ENCODE measurements around the gene SLC5A10.
"Not testable (repeated sequence)": the region's sequence is repeated elsewhere in the genome, so short reads cannot be mapped to it uniquely, and the experiment has no call there.

GRCh38 chr17:19040350-19040749, 88.4 kb downstream of the SLC5A10 start:
- TF ChIP-seq CTCF (conservative IDR thresholded peaks at IDR 0.05; ENCODE audit: low read depth, low read length); EZH2 (IDR thresholded peaks at IDR 0.05; ENCODE audit: borderline replicate concordance, low read depth, low read length, poor library complexity, severe bottlenecking): not testable (repeated sequence)

Data from A673 (cell line).